Activated CD4-positive, alpha-beta T cell treated with anti-CD3 and anti-CD28 coated beads, Interleukin-2, amount 50 U/mL, for 48 hours (primary cell): Measurements from ENCODE around the gene POU2AF1.

Source experiments
- DNase-seq, 2 experiments: peaks; one replicate each; pipeline ENCODE4 v3.0.0-alpha.2; 2020

The POU2AF1 gene

GRCh38 chr11:111360150-111361043 is 18.7 kb downstream of the POU2AF1 start:
- DNase-seq = no peak

- peak in 1 of 2 experiments; percentile 20 for DNase-seq
These were observed 19.6 kb downstream of the POU2AF1 start for GRCh38 chr11:111359223-111360149.

- DNase-seq = no peak
These were observed 20.8 kb downstream of the POU2AF1 start for GRCh38 chr11:111358038-111359001.

- no peak for DNase-seq
These were observed 21.7 kb downstream of the POU2AF1 start for GRCh38 chr11:111357150-111358037.

- no peak for DNase-seq
These were observed 22.4 kb downstream of the POU2AF1 start for GRCh38 chr11:111356660-111357048.

- no peak for DNase-seq
These were observed 23.0 kb downstream of the POU2AF1 start for GRCh38 chr11:111355956-111356659.

GRCh38 chr11:111355101-111355500 is 24.0 kb downstream of the POU2AF1 start:
- no peak for DNase-seq

- no peak for DNase-seq
These were observed 24.5 kb downstream of the POU2AF1 start for GRCh38 chr11:111354601-111354891.

GRCh38 chr11:111353776-111354600 is 25.1 kb downstream of the POU2AF1 start:
- DNase-seq = no peak

GRCh38 chr11:111352935-111353710 is 26.0 kb downstream of the POU2AF1 start:
- DNase-seq = no peak

GRCh38 chr11:111352231-111352746 is 26.8 kb downstream of the POU2AF1 start:
- DNase-seq = no peak

- no peak for DNase-seq
These were observed 27.6 kb downstream of the POU2AF1 start for GRCh38 chr11:111351374-111352055.

- no peak for DNase-seq
These were observed 28.3 kb downstream of the POU2AF1 start for GRCh38 chr11:111350811-111351210.

GRCh38 chr11:111349191-111349695 is 29.8 kb downstream of the POU2AF1 start:
- no peak for DNase-seq

GRCh38 chr11:111348147-111348546 is 30.9 kb downstream of the POU2AF1 start:
- DNase-seq = no peak

- DNase-seq = no peak
These were observed 31.4 kb downstream of the POU2AF1 start for GRCh38 chr11:111347723-111348115.

GRCh38 chr11:111347002-111347722 is 31.9 kb downstream of the POU2AF1 start:
- DNase-seq = no peak
